IMR-90 (cell line): ENCODE results near the gene DIPK1B. TPM values are rescaled to one million over a fixed set of nuclear protein-coding genes. Genes with fewer than 3 reads are reported as not detected.

Source experiments
- ATAC-seq: fragments of 200-7000 bp; cut with Tn5 transposase; 2 replicates; pipeline ENCODE4 v1.9.1; 2020; ENCODE audit warnings: low read depth, mild to moderate bottlenecking, moderate library complexity
- BruUV-seq: library from RNA; stranded (reverse); fragments of 400-500 nt; replicated peaks from 2 replicates; lab custom pipeline; 2021; lab: Mats Ljungman, UMichigan
- CTCF ChIA-PET: fragments of 300-600 bp; formaldehyde crosslinking; extraction: SDS; loops from one replicate; lab custom pipeline; 2021; ENCODE audit warnings: antibody characterized with exemption; lab: Yijun Ruan, JAX
- POLR2A ChIA-PET: fragments of 300-600 bp; sonication (Branson Sonifier 250); formaldehyde crosslinking; loops from one replicate; lab custom pipeline; 2022; ENCODE audit warnings: antibody characterized with exemption; ENCODE audit not compliant: unreplicated experiment; lab: Charles Lee
- DNase-seq: peaks from one replicate; pipeline ENCODE4 v3.0.0; 2013
- H2AFZ ChIP-seq: replicated peaks from 2 replicates; pipeline ENCODE3; 2013; ENCODE audit warnings: low read length, mild to moderate bottlenecking; ENCODE audit not compliant: poor library complexity
- H2AK5ac ChIP-seq: 2 replicates; pipeline ENCODE4 v1.6.1; 2013; ENCODE audit warnings: low read depth, low read length, inconsistent platforms
- H2AK9ac ChIP-seq: replicated peaks from 2 replicates; pipeline ENCODE3; 2013; ENCODE audit warnings: mild to moderate bottlenecking, low read depth, low read length, moderate library complexity; ENCODE audit not compliant: poor library complexity
- H2BK120ac ChIP-seq: 2 replicates; pipeline ENCODE4 v1.6.1; 2013; ENCODE audit warnings: low read depth, low read length, inconsistent platforms
- H2BK15ac ChIP-seq: 3 replicates; pipeline ENCODE4 v1.6.1; 2013; ENCODE audit warnings: low read depth, low read length, inconsistent platforms
- H2BK20ac ChIP-seq: 2 replicates; pipeline ENCODE4 v1.6.1; 2013; ENCODE audit warnings: low read depth, mild to moderate bottlenecking, inconsistent platforms, low read length, moderate library complexity
- H2BK5ac ChIP-seq: 2 replicates; pipeline ENCODE4 v1.6.1; 2013; ENCODE audit warnings: mild to moderate bottlenecking, low read depth, low read length, inconsistent platforms; ENCODE audit not compliant: poor library complexity, severe bottlenecking
- H3K14ac ChIP-seq: replicated peaks from 2 replicates; pipeline ENCODE4 v1.6.1; 2013; ENCODE audit warnings: low read depth, low read length, inconsistent platforms
- H3K18ac ChIP-seq: 2 replicates; pipeline ENCODE4 v1.6.1; 2013; ENCODE audit warnings: low read depth, low read length, control low read depth
- H3K23ac ChIP-seq: 2 replicates; pipeline ENCODE4 v1.6.1; 2013; ENCODE audit warnings: low read depth, low read length, inconsistent platforms
- H3K27ac ChIP-seq: 2 replicates; pipeline ENCODE4 v1.5.1; 2013; ENCODE audit warnings: mild to moderate bottlenecking, control low read depth, low read length; ENCODE audit not compliant: insufficient read depth
- H3K27me3 ChIP-seq: 2 replicates; pipeline ENCODE4 v1.6.1; 2013; ENCODE audit warnings: low read length; ENCODE audit not compliant: control insufficient read depth, insufficient read depth
- H3K36me3 ChIP-seq: 2 replicates; pipeline ENCODE4 v1.6.1; 2013; ENCODE audit warnings: low read length, mixed read lengths; ENCODE audit not compliant: control insufficient read depth, insufficient read depth
- H3K4ac ChIP-seq: 2 replicates; pipeline ENCODE4 v1.6.1; 2013; ENCODE audit warnings: low read depth, low read length, inconsistent platforms
- H3K4me1 ChIP-seq: 2 replicates; pipeline ENCODE4 v1.6.1; 2013; ENCODE audit warnings: low read length, mixed read lengths; ENCODE audit not compliant: control insufficient read depth, insufficient read depth
- H3K4me2 ChIP-seq: 2 replicates; pipeline ENCODE4 v1.6.1; 2013; ENCODE audit warnings: low read depth, mild to moderate bottlenecking, control low read depth, low read length, moderate library complexity
- H3K4me3 ChIP-seq: 2 replicates; pipeline ENCODE4 v1.5.1; 2013; ENCODE audit warnings: low read depth, mild to moderate bottlenecking, control low read depth, low read length, moderate library complexity; ENCODE audit not compliant: insufficient read depth
- H3K56ac ChIP-seq: 2 replicates; pipeline ENCODE4 v1.6.1; 2013; ENCODE audit warnings: low read length, inconsistent platforms; ENCODE audit not compliant: insufficient read depth; ENCODE audit errors: extremely low read depth
- H3K79me1 ChIP-seq, 2 experiments: 2 replicates each; pipeline ENCODE4 v1.6.1; 2013; ENCODE audit warnings: low read length in 2 of 2, inconsistent platforms in 1 of 2, low read depth in 1 of 2
- H3K9ac ChIP-seq: 2 replicates; pipeline ENCODE4 v1.6.1; 2013; ENCODE audit warnings: low read depth, low read length, control low read depth
- H3K9me1 ChIP-seq: 2 replicates; pipeline ENCODE4 v1.6.1; 2013; ENCODE audit warnings: low read length, inconsistent platforms; ENCODE audit not compliant: insufficient read depth
- H3K9me3 ChIP-seq: 2 replicates; pipeline ENCODE4 v1.6.1; 2013; ENCODE audit warnings: low read length; ENCODE audit not compliant: control insufficient read depth, insufficient read depth
- H4K20me1 ChIP-seq: 2 replicates; pipeline ENCODE4 v1.6.1; 2013; ENCODE audit warnings: low read length, inconsistent platforms; ENCODE audit not compliant: insufficient read depth
- H4K5ac ChIP-seq: 2 replicates; pipeline ENCODE4 v1.6.1; 2013; ENCODE audit warnings: mild to moderate bottlenecking, low read depth, low read length, control low read depth
- H4K8ac ChIP-seq, 2 experiments: 2 replicates each; pipeline ENCODE4 v1.6.1; 2013; ENCODE audit warnings: low read depth in 2 of 2, low read length in 2 of 2, control low read depth in 1 of 2, inconsistent platforms in 1 of 2
- H4K91ac ChIP-seq: 2 replicates; pipeline ENCODE4 v1.6.1; 2013; ENCODE audit warnings: low read depth, low read length, inconsistent platforms; ENCODE audit not compliant: insufficient read depth
- CEBPB ChIP-seq: IDR thresholded peaks from 2 replicates; pipeline ENCODE4 v1.6.1; 2012; ENCODE audit warnings: low read depth, low read length, improper control_type of control experiment
- CHD1 ChIP-seq: IDR thresholded peaks from 2 replicates; pipeline ENCODE4 v1.6.1; 2012; ENCODE audit warnings: low read depth, low read length, improper control_type of control experiment
- FOS ChIP-seq: fragments of 150-350 bp; IDR thresholded peaks from 2 replicates; pipeline ENCODE4 v1.6.1; 2016; ENCODE audit warnings: low read depth, low read length
- MAFK ChIP-seq: IDR thresholded peaks from 2 replicates; pipeline ENCODE4 v1.6.1; 2012; ENCODE audit warnings: low read depth, low read length, improper control_type of control experiment
- MAZ ChIP-seq: IDR thresholded peaks from 2 replicates; pipeline ENCODE4 v1.6.1; 2012; ENCODE audit warnings: low read depth, mild to moderate bottlenecking, low read length, improper control_type of control experiment, moderate library complexity, borderline replicate concordance
- MXI1 ChIP-seq: IDR thresholded peaks from 2 replicates; pipeline ENCODE4 v1.6.1; 2012; ENCODE audit warnings: low read depth, mild to moderate bottlenecking, low read length, moderate library complexity, borderline replicate concordance
- NFE2L2 ChIP-seq: fragments of 150-350 bp; IDR thresholded peaks from 2 replicates; pipeline ENCODE4 v1.6.1; 2016; ENCODE audit warnings: low read depth, mild to moderate bottlenecking, low read length
- RAD21 ChIP-seq: IDR thresholded peaks from 2 replicates; pipeline ENCODE4 v1.6.1; 2012; ENCODE audit warnings: low read length, improper control_type of control experiment
- RCOR1 ChIP-seq: IDR thresholded peaks from 2 replicates; pipeline ENCODE4 v1.6.1; 2012; ENCODE audit warnings: mild to moderate bottlenecking, low read length, improper control_type of control experiment; ENCODE audit not compliant: insufficient replicate concordance
- RFX5 ChIP-seq: IDR thresholded peaks from 2 replicates; pipeline ENCODE4 v1.8.0; 2012; ENCODE audit warnings: low read depth, mild to moderate bottlenecking, low read length, moderate library complexity
- SMC3 ChIP-seq: fragments of 150-350 bp; IDR thresholded peaks from 2 replicates; pipeline ENCODE4 v1.6.1; 2016; ENCODE audit warnings: low read depth, mild to moderate bottlenecking, antibody characterized with exemption, low read length, moderate library complexity
- WGBS, 2 experiments: methylation state at CpG; one replicate each; pipeline versions ENCODE4 v1.1.5 to v1.1.7; 2013; ENCODE audit warnings: missing lambda C conversion rate in 2 of 2; ENCODE audit not compliant: insufficient read length in 1 of 2; ENCODE audit errors: extremely low coverage in 2 of 2; 5-methylcytosine and 5-hydroxymethylcytosine counted together
- dilution Hi-C: fragments of 300-500 bp; cut with HindIII; formaldehyde crosslinking; loops from one replicate; pipeline ENCODE4 v1.14.3; 2018; ENCODE audit warnings: low sequenced_read_pairs; ENCODE audit not compliant: unreplicated experiment
- in situ Hi-C: fragments of 300-500 bp; cut with MboI; formaldehyde crosslinking; loops from 3 replicates; pipeline ENCODE4 v1.14.3; 2019; ENCODE audit warnings: low sequenced_read_pairs, inconsistent platforms, mixed read lengths
- intact Hi-C: fragments of 100-400 bp; cut with micrococcal nuclease; formaldehyde crosslinking; loops from 2 replicates; pipeline ENCODE4 v1.10.0; 2022
- polyA plus RNA-seq, 3 experiments: library from polyadenylated mRNA; depleted of rRNA; stranded (reverse); fragments of >200 nt; gene quantifications; 2 replicates each; pipeline ENCODE4 v1.2.3, GENCODE V29; 2012; ENCODE audit warnings: low replicate concordance in 1 of 3
- total RNA-seq: library from RNA; depleted of rRNA; stranded (reverse); fragments of >200 nt; gene quantifications from 2 replicates; pipeline ENCODE4 v1.2.3, GENCODE V29; 2012
- TF ChIP-seq, protein P1 (sequence below): fragments of 150-350 bp; IDR thresholded peaks from 2 replicates; pipeline ENCODE4 v1.6.1; 2016; ENCODE audit warnings: low read depth, mild to moderate bottlenecking, low read length, moderate library complexity, borderline replicate concordance
- TF ChIP-seq, protein P2 (sequence below): conservative IDR thresholded peaks from 2 replicates; pipeline ENCODE4 v1.5.1; 2012; ENCODE audit warnings: mild to moderate bottlenecking, low read depth, low read length, improper control_type of control experiment
- TF ChIP-seq, protein P3 (sequence below): fragments of 150-350 bp; IDR thresholded peaks from 2 replicates; pipeline ENCODE4 v1.6.1; 2017; ENCODE audit warnings: mild to moderate bottlenecking, antibody characterized with exemption, low read length, low read depth

The DIPK1B gene
- total and polyA plus RNA-seq, 2 of the 4 experiments (the other 2 are of a cell fraction): 3.4 to 7.1 TPM

DNA sequence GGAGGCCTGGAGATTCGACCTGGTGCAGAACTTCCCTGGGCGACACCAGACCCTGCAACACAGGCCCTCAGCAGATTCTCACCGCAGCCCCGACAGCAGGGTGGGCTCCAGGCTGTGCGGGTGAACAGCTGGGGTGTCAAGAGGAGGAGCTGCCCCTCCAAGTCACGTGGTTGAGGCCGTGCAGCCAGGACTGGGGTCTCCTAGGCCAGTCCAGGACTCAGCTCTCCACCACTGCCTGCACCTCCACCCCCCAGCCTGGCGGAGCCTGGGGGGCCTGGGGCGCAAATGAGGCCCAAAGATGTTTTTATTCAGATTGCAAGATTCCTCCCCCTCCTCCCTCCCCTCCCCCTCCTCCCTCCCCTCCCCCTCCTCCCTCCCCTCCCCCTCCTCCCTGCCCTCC is 15.9 kb upstream of the DIPK1B start:
- Histone ChIP-seq H3K14ac (no peak overlapping the region), H3K27ac (no peak overlapping the region), H2AK5ac (no peak overlapping the region), H4K20me1 (no peaks in the 10 kb centered on the region), H2BK120ac (no peak overlapping the region), H4K8ac (no peak overlapping the region), H3K18ac (no peak overlapping the region), H3K9ac (no peak overlapping the region), H3K79me1 (no peaks in the 10 kb centered on the region), H4K91ac (no peak overlapping the region), H3K36me3 (no peaks in the 10 kb centered on the region), H2BK15ac (no peak overlapping the region), H2AFZ (no peak overlapping the region), H3K27me3 (peaks cover 21% of the 10 kb centered on the region), H3K9me3 (no peaks in the 10 kb centered on the region), H2BK20ac (no peak overlapping the region), H3K56ac (no peak overlapping the region), H3K9me1 (no peaks in the 10 kb centered on the region), H3K4me3 (no peak overlapping the region), H3K23ac (no peak overlapping the region), H3K4me2 (no peak overlapping the region), H3K4ac (no peak overlapping the region), H2BK5ac (no peak overlapping the region), H4K5ac (no peak overlapping the region), H2AK9ac (no peak overlapping the region), H3K4me1 (0 out of 2 replicates have a peak, but pooled peaks cover 2% of the 10 kb centered on the region)
- intact Hi-C loops: loop anchor here (1.0 kb wide), 1 partner anchor 30 kb away; no protein-coding TSS in a partner anchor
- POLR2A ChIA-PET: no interaction called here
- CTCF ChIA-PET: no interaction called here
- no peak for ATAC-seq
- DNase-seq: no peak
- in situ Hi-C loops: no loop called here
- no peak for TF ChIP-seq RFX5
- TF ChIP-seq, protein P1, sequence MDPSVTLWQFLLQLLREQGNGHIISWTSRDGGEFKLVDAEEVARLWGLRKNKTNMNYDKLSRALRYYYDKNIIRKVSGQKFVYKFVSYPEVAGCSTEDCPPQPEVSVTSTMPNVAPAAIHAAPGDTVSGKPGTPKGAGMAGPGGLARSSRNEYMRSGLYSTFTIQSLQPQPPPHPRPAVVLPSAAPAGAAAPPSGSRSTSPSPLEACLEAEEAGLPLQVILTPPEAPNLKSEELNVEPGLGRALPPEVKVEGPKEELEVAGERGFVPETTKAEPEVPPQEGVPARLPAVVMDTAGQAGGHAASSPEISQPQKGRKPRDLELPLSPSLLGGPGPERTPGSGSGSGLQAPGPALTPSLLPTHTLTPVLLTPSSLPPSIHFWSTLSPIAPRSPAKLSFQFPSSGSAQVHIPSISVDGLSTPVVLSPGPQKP: no peak
- no peak for TF ChIP-seq RCOR1
- no peak for TF ChIP-seq MAZ
- TF ChIP-seq MAFK: no peak
- TF ChIP-seq, protein P2, sequence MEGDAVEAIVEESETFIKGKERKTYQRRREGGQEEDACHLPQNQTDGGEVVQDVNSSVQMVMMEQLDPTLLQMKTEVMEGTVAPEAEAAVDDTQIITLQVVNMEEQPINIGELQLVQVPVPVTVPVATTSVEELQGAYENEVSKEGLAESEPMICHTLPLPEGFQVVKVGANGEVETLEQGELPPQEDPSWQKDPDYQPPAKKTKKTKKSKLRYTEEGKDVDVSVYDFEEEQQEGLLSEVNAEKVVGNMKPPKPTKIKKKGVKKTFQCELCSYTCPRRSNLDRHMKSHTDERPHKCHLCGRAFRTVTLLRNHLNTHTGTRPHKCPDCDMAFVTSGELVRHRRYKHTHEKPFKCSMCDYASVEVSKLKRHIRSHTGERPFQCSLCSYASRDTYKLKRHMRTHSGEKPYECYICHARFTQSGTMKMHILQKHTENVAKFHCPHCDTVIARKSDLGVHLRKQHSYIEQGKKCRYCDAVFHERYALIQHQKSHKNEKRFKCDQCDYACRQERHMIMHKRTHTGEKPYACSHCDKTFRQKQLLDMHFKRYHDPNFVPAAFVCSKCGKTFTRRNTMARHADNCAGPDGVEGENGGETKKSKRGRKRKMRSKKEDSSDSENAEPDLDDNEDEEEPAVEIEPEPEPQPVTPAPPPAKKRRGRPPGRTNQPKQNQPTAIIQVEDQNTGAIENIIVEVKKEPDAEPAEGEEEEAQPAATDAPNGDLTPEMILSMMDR: no peak
- no peak for TF ChIP-seq RAD21
- TF ChIP-seq FOS: no peak
- TF ChIP-seq MXI1: no peak
- TF ChIP-seq SMC3: no peak
- TF ChIP-seq, protein P3, sequence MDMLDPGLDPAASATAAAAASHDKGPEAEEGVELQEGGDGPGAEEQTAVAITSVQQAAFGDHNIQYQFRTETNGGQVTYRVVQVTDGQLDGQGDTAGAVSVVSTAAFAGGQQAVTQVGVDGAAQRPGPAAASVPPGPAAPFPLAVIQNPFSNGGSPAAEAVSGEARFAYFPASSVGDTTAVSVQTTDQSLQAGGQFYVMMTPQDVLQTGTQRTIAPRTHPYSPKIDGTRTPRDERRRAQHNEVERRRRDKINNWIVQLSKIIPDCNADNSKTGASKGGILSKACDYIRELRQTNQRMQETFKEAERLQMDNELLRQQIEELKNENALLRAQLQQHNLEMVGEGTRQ: no peak
- no peak for TF ChIP-seq CEBPB
- TF ChIP-seq CHD1: no peak
- TF ChIP-seq NFE2L2: no peak
- WGBS, 2 experiments: 60% methylated on average over 1 of the region's 9 CpGs; no CpG with 5 or more reads in 1 of the 2 experiments
- dilution Hi-C loops: no loop called here
- BruUV-seq: no TSS peak
